Peyer's patch (tissue), 4 donors: Measurements from ENCODE around the gene MINPP1.

Experiments
- POLR2A ChIP-seq, 2 donors: fragments of 450-650 bp; IDR thresholded peaks; one replicate each; pipeline ENCODE4 v1.5.1; 2017; ENCODE audit warnings: antibody characterized with exemption in 2 of 2, mild to moderate bottlenecking in 2 of 2, moderate library complexity in 2 of 2
- TF ChIP-seq, protein P1 (sequence below), 6 experiments: fragments of 450-650 bp in 4 of 6; fragments of 200-600 bp in 2 of 6; sonication (generic) in 1 of 6; IDR thresholded peaks; one replicate each; pipeline ENCODE4 v1.5.1; 2017 to 2019; ENCODE audit warnings: antibody characterized with exemption in 6 of 6, mild to moderate bottlenecking in 3 of 6, moderate library complexity in 1 of 6

DNA sequence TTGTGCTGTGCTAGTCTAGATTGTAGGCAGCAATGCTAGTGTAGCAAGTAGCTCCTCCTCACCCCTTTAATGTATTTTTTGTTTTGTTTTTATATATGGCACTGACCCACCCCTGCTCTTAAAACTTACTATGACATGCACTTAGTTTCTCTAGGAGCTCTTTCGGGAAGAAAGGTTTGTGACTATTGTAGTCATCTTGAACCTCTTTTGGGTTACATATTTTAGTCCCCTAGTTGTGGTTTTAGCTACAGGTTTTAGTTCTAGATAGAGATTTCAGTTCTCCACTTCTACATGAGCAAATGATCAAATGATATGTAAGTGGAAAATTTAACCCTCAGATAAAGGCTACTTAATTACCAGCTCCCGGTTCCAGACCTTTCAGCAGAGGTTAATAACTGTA is 14.9 kb downstream of the MINPP1 start:
- TF ChIP-seq, protein P1, sequence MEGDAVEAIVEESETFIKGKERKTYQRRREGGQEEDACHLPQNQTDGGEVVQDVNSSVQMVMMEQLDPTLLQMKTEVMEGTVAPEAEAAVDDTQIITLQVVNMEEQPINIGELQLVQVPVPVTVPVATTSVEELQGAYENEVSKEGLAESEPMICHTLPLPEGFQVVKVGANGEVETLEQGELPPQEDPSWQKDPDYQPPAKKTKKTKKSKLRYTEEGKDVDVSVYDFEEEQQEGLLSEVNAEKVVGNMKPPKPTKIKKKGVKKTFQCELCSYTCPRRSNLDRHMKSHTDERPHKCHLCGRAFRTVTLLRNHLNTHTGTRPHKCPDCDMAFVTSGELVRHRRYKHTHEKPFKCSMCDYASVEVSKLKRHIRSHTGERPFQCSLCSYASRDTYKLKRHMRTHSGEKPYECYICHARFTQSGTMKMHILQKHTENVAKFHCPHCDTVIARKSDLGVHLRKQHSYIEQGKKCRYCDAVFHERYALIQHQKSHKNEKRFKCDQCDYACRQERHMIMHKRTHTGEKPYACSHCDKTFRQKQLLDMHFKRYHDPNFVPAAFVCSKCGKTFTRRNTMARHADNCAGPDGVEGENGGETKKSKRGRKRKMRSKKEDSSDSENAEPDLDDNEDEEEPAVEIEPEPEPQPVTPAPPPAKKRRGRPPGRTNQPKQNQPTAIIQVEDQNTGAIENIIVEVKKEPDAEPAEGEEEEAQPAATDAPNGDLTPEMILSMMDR (IDR thresholded peaks at IDR 0.05) = no peak
- no peak for TF ChIP-seq POLR2A (IDR thresholded peaks at IDR 0.05)
